ENCODE results near the gene FXYD1.
"Not testable (repeated sequence)": the region's sequence is repeated elsewhere in the genome, so short reads cannot be mapped to it uniquely, and the experiment has no call there.

FXYD1 gene

DNA sequence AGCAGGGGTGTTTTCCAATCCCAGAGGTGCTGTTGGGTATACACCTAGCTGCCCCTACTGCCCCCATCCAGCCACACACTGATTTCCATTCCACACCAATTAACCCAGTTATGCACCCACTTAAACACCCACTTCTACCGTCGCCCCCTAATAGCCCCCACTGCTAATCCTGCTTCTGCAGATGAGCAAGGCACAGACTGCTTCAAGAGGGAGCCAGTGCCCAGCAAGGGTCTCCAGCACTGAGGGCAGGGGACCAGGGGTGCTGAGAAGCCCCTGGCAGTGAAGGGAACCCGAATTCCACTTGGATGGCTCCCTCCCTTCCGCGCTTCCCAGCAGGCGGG lies 5.6 kb downstream of the FXYD1 start:
- no peak for DNase-seq

DNA sequence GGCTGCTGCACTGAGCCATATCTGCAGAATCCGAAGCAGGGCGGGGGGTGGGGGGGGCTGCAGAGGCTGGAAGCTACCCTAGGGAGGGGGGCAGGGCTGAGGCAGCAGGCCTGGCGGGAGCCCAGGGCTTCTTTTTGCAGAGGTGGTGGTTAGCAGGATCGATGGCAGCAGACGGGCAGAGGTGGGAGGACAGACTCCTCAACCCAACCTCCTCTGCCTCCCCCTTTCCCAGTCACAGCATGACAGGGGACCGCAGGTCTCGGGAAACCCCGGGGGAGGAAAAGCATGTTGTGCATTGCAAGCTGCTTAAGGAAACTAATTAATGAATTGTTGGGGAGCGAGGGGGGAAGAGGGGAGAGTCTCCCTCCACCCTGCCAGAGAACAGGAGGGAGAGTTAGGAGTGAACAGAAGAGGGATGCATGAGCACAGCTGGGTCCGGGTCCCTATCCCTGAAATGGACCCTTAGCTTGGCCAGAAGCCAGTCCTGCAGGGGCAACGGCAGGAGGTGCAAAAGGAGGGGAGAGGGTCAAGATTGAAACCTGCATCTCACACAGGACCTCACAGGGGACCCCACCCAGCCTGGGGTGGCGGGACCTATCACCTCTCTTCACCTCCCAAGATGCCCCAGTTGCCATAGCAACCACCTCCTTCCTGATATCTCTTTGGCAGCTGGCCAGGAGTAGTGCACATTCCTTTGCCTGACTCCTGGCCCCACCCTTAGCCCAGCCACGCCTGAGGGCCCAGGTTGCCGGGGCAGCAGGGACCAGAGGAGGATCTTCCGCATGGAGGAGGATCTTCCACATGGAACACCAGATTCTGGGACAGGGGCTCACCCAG lies 6.2 kb downstream of the FXYD1 start:
- peak; percentile 51 for DNase-seq

DNA sequence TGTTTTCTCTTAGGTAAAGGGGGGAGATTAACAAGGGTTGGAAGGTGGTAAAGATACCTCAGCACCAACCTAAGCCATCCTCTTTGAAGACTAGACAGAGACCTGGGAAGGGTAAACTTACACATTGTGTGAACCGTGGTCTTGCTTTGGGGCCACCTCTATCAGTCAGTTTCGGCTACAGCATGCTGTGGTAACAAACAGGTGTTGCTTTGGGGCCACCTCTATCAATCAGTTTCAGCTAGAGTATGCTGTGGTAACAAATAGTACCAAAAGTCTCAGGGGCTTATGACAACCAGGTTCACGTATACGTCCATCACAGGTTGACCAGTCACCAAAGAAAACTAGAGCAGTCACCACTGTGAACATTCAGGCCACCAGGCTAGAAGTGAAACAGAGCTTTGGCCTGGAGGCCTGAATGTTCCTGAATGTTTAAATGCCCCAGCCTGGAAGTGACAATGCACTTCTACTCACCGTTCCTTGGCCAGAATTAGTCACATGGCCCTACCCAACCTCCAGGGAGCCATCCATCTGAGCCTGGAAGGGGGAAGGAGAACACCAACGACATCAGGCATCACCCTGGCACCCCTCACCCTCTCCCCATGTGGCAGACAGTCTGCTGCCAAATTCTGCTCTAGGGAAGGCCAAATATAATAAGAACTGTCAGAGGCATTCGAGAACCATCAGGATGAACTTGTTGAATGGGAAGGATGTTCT lies 8.3 kb downstream of the FXYD1 start:
- DNase-seq: no peak

DNA sequence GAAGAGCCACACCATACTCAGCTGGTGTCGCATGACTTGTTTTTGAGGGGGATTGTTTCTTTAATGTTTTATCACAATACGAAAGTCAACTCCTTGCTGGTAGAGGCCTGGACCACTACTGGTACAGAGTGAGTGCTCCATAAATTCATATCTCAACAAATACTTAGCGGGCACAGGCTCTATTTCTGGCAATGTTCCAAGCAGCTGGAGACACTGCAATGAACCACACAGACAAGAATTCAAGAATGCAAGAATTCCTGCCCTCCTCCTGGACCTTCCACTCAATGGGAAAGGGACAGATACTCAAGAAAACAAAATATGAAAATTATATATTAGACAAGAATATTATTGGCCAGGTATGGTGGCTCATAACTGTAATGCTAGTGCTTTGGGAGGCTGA lies 10.8 kb downstream of the FXYD1 start:
- no peak for DNase-seq

DNA sequence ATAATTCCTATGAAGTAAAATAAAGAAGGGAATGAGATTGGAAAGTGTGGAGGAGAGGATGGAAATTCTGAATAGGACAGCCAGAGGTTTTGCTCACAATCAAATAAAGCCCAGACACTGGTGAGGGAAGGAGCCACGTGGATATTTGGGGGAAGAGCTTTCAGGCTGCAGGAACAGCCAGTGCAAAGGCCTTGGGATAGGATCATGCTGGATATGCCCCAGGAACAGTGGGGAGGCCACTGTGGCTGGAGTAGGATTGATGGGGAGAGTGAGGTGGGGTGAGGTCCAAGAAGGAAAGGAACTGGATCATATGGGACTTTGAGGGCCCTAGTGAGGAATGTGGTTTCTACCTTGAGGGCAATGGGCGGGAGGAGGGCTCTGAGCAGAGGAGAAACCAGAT lies 11.8 kb downstream of the FXYD1 start:
- DNase-seq: no peak

DNA sequence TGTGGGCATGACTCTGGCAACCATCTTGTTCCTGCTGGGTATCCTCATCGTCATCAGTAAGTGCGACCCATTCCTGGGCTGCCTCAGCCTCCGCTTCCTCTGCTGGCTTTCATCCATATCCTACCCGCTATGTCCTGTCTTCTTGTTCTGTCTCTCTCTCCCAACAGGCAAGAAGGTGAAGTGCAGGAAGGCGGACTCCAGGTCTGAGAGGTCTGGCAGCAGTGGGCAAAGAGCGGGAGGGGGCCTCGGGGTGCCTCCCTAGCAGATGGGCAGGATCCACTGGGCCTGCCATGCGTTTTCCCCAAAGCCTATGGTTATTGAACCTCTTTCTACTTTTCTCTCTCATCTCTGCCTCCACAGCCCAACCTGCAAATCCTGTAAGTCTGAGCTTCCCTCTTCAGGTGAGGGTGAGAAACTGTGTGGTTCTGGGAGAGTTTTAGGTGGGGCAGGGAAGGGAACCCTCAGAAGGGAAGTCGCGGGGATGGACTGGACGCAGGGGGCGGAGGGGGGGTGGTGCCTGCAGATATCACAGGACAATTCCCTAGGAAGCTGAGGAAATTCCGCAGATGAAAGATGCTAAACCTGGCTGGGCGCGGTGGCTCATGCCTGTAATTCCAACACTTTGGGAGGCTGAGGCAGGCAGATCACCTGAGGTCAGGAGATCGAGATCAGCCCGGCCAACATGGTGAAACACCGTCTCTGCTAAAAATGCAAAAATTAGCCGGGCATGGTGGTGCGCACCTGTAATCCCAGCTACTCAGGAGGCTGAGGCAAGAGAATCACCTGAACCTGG lies 12.8 kb downstream of the FXYD1 start:
- DNase-seq: no peak

DNA sequence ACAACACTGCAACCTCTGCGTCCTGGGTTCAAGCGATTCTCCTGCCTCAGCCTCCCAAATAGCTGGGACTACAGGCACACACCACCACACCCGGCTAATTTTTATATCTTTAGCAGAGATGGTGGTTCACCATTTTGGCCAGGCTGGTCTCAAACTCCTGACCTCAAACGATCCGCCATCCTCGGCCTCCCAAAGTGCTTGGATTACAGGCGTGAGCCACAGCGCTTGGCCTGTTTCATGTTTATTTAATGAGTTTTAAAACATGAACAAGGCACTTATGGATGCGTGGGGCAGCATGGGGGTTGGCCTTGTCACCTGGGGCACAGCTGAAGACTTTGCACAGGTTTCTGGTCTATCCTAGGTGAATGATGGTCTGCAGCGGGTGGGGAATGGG lies 14.5 kb downstream of the FXYD1 start:
- not testable (repeated sequence) for DNase-seq

DNA sequence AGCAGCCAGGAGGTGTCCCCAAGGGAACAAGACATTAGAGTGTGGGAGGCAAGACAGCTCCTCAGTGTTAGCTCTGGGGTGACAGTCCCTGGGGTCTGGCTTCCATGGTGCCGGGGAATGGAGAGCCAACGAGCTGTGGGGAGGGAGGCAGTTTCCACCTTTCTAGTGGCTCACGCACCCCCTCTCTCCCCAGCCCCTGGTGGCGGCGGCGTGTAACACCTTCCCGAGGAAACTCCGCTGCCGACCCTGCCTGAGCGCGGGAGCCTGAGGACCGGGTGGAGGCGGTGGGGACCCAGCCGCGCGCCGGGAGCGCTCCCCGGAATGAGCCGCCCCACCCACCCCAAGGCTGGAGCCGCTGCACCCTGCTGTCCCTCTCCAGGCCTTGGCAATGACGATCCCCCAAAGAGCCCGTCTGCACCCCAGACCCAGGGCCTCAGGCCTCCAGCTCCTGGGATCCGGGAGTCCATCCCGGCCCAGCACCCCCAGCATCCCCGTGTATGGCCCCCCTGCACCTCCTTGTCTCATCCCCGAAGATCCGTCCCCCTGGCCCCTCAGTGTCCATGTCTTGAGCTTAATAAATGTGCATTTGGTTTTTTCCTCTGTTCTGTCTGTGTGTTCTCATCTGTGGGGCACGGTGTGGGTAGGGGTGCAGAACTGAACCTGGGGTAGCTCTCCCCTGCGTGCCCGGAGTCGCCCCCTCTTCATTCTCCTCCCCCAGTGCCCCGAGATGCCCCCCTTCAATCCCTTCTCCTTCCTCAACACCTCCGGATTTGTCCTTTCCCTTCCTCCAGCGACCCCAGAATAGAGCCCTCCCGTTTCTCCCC lies 15.3 kb downstream of the FXYD1 start:
- DNase-seq: no peak

DNA sequence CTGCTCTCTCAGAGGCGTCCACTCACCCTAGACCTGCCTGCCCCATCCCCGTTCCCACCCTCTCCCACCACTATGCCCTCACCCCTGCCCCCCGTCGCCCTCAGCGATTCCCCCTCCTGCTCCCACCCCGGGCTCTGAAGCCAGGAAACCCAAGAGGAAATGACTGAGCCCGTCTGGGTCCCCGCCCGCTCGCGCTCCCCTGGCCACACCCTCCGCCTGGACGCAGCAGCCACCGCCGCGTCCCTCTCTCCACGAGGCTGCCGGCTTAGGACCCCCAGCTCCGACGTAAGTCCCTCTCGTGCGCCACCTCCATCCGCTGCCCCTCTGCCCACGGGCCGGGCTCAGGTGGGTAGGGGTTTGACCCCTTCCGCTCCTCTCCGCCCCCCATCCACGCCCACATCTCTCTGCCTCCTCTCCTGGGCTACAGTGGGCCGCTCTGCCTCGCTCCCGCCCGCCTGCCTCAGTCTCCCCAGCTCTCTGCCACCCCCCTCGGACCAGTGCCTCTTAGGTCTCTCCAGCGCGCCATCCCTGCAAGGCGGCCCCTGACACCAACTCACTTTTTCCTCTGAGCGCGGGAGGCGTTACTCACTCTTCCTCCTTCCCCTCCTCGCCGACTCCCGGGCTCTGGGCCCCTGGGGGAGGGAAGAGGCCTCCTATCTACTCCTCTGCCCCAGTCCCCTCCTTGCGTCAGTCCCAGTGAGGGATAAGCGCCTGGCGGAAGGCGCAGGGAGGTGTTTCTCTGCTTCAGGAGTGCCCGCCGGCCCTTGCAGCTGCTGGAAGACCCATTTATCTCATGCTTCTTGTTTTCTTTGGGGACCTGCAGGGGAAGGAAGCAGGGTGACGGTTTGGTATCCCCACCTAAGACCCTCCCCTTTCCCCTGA lies 16.1 kb downstream of the FXYD1 start, which contains the start of gene FXYD5:
Gene FXYD5 (plus strand): TSS at position 211 of the 882 bp plus-strand sequence. CDS start 816 bp downstream, outside the sequence.
- peak; percentile 22 for DNase-seq

DNA sequence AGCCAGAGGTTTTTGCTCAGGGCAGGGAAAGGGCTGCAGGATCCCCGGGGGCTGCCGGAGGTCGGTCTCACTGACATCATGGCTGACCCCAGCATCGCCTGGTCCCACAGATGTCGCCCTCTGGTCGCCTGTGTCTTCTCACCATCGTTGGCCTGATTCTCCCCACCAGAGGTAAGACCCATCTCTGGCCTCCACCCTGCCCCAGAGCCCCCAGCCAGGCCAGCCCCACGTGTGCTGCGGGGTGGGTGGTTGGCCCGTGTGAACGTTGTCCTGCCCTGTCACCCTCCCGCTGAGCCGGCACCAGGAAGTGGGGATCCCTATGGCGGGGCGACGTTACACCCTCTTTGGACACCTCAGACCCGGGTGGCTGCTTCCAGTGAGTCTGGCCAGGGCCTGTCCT lies 16.8 kb downstream of the FXYD1 start:
- no peak for DNase-seq

DNA sequence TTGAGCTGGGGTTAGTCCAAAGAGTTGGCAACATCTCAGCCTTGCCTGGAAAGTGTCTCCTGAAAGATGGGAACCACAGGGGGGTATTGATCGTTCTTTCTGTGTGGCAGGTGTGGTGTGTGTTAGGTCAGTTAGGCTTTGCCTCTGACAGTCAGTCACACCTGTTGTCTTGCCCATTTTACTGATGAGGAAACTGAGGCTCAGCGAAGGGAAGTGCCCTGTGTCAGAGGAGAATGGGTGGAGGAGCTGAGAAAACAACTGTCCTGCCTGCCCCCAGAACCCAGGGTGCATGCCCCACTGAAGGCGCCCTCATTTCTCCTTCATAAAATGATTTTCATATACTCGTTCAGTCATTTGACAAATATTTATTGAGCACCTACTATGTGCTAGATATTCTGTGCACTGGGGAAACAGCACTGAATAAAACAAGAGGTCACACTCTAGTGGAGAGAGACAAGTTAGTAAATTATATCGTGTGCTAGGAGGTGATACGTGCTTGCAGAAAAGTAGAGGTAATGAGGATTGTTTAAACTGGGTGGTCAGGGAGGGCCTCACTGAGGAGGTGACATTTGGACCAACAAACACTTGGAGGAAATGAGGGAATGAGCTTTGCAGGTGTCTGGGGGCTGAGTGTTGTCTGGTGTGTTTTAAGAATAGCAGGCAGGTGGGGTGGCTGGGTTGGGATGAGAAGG lies 17.5 kb downstream of the FXYD1 start:
- no peak for DNase-seq

DNA sequence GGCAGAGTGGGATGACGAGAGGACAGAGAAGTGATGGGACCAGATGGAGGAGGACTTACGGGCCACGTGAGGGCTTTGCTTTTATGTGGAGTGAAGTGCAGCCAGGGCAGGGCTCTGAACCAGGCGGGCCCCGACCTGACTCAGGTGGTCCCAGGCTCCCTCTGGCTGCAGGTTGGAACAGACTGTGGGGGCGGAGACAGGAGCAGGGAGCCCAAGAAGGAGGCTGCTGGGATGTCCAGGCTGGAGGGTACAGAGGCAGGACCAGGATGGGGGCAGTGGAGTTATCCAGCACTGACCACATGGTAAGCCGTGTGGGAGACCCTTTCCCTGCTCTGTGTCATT lies 18.0 kb downstream of the FXYD1 start:
- no peak for DNase-seq

DNA sequence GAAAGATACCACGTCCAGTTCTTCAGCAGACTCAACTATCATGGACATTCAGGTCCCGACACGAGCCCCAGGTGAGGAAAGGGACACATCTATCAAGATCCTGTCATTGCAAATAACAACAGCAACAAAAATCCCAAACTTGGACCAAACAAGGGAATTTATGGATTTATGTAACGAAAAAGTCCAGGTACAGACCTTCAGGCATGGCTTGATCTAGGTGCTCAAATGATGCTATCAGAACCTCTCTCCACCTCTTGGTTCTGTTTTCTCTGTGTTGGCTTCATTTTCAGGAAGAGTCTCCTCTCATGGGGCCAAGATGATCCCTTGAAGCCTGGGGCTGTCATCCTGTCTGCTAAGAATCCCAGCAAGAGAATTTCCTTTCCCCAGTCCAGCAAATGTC lies 18.8 kb downstream of the FXYD1 start:
- no peak for DNase-seq

DNA sequence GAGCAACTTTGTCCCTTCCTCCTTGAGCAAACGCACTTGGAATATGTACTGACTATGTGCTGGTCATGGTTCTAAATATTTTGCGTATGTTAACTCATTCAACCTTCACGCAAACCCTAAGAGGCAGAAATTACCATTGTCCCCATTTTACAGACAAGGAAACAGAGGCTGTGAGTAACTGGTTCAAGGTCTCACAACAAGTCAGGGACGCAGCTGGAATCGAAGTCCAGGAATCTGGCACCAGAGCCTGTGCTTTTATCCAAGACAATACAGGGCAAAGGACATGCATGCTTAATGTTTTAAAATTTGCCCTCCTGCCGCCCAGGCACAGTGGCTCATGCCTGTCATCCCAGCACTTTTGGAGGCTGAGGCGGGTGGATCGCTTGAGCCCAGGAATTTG lies 21.0 kb downstream of the FXYD1 start:
- DNase-seq: no peak

DNA sequence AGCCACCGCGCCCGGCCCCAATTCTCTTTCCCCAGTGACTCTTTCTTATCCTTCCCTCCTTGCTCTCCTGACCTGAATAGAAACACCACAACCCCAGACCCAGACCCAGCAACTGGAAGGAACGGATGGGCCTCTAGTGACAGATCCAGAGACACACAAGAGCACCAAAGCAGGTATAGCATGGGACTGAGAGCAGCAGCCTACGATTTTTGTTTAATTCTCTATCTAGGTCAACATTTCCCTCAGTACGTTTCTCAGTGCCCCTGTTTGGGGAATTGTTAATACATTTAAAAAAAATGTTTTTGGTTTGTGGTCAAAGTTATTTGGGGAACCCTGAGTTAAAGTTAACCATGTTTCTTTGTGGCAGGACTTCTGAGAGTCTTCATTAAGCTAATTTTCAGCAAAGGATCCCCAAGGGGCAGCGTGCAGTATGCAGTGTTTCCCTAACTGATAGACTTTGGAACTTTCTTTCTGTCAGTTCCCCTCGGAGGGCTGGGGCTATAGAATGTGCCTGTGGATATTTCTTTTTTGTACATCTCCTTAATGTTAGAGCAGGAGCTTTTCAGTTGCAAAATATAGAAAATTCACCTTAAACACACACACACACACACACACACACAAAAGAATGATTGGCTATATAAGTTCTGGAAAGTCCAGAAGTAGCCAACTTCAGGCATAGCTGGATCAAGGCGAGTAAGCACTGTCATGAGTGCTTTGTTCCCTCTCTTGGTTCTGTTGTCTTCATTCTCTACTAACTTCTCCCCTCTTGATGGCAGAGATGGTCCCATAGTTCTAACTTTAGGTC lies 22.2 kb downstream of the FXYD1 start:
- DNase-seq: no peak

DNA sequence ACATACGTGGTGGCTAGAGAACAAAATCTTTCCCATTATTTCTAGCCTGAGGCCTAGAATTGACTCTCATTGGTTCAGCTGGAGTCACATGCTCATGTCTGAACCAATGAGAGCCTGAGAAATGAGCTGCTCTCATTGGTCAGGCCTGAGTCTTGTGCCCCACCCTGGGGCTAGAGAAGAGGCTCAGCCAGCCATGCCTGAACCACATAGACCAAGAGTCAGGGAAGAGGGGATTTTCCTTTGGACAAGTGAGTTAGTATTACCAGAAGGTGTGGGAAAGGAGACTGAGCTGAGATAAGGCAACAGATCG lies 22.8 kb downstream of the FXYD1 start:
- no peak for DNase-seq

DNA sequence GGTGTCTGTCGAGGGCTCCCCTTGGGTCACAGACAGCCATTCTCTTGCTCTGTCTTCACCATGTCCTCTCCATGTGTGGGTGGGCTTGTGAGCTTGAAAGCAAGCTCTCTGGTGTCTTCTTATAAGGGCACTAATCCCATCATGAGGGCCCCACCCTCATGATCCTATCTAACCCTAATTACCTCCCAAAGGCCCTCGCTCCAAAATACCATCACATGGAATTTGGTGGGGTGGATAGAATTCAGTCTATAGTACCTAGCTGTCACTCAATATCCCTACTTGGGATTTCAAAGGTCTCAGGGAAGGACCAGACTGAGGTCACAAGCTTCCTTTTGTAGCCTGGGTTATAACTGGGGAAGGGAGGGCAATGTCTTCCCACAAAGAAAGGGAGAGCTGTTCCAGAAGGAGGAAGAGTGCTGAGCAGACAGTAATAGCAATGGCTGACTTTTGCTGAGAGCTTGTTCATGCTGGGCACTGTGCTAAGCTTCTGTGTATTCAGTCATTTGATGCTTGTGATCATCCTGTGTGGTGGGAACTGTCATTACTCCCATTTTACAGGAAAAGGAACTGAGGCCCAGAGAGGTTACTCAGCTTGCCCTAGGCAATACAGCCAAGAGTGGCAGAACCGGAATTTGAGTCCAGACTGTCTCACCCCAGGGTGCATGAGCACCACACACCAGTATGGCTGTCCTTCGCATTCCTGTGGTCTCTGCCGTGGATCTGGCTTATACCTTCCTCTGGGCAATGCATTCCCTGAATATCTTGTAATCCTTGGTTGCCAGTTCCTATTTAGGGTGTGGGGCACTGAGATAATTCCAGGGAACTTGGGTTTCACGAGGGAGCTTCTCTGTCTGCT lies 24.1 kb downstream of the FXYD1 start:
- DNase-seq: no peak

DNA sequence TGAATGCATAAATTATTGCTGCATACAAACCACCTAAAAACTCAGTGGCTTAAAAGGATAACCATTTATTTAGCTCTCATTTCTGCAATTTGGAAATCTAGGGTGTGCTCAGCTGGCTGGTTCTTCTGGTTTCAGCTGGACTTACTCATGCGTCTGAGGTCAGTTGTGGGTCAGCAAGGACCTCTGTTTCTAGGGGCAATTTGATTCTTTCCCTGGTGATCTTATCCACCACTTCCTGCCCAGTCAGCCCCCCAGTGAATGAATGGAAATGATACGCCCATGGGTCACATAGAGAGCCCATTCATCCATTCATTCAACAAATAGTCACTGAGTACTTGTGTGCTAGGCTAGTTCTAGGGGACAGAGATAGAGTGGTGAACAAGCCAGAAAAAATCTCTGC lies 25.8 kb downstream of the FXYD1 start:
- no peak for DNase-seq

All from DMS79 treated with DMSO at 0.1 percent for 48 hours (cell line).